Thoracic aorta (tissue), 2 donors: ENCODE measurements around the gene RCAN1. TPM values are rescaled to one million over a fixed set of nuclear protein-coding genes. Genes with fewer than 3 reads are reported as not detected.
A peak's percentile ranks its signal among the peaks of the same experiment; 100 is the strongest.

Experiments
- ATAC-seq: fragments of 150-250 bp; one replicate; pipeline ENCODE4 v1.8.0; 2017; ENCODE audit warnings: low read depth; ENCODE audit not compliant: insufficient number of reproducible peaks, low FRiP score
- DNase-seq: peaks from one replicate; pipeline ENCODE4 v3.0.0-alpha.2; 2020; ENCODE audit warnings: low spot score
- H3K27ac ChIP-seq, 2 donors: fragments of 200-600 bp; sonication (generic); 1 replicate in 1 of 2; 2 replicates in 1 of 2; pipeline ENCODE4 v1.5.1; 2016; ENCODE audit warnings: mild to moderate bottlenecking in 2 of 2, moderate library complexity in 2 of 2
- H3K27me3 ChIP-seq: fragments of 200-600 bp; sonication (generic); replicated peaks from 2 replicates; pipeline ENCODE4 v1.6.0; 2016; ENCODE audit warnings: mild to moderate bottlenecking; ENCODE audit not compliant: insufficient read depth
- H3K36me3 ChIP-seq: fragments of 200-600 bp; sonication (generic); one replicate; pipeline ENCODE4 v1.5.1; 2016
- H3K4me1 ChIP-seq, 2 donors: fragments of 200-600 bp; sonication (generic); 1 replicate in 1 of 2; 2 replicates in 1 of 2; pipeline versions ENCODE4 v1.5.1 to v1.6.0; 2016; ENCODE audit warnings: low read depth in 2 of 2, mild to moderate bottlenecking in 1 of 2; ENCODE audit not compliant: control insufficient read depth in 1 of 2
- H3K4me3 ChIP-seq: fragments of 200-600 bp; sonication (generic); 2 replicates; pipeline ENCODE4 v1.5.1; 2016; ENCODE audit warnings: mild to moderate bottlenecking
- H3K9me3 ChIP-seq: fragments of 200-600 bp; sonication (generic); 2 replicates; pipeline ENCODE4 v1.5.1; 2016
- total RNA-seq, 2 donors: library from RNA; depleted of rRNA; stranded (reverse); fragments of >200 nt; gene quantifications; one replicate each; pipeline versions ENCODE4 v1.1.0 to v1.2.3, GENCODE V29; 2016
- TF ChIP-seq, protein P1 (sequence below): fragments of 200-600 bp; sonication (generic); IDR thresholded peaks from one replicate; pipeline ENCODE4 v1.5.1; 2019; ENCODE audit warnings: antibody characterized with exemption

RCAN1 gene
- total RNA-seq, 2 donors from 2014 or later, result 39.3 to 45.2 TPM

DNA sequence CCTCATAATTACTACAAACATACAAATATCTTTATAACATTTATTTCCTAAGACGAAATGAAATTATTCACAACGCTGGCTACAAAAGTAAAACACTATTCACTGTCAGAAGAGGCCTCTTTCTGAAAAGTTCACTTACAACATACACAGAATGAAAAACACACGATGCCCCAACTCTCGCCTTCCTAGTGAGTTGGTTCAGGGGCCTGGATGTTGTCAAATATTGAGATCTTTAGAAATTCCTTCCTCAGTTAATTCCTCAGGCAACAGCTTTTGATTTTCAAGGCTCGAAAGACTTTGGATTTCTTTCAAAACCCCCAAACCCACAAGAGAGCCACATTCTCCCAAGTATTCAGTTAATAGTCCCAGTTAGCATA, 88.7 kb downstream of the RCAN1 start:
- Histone ChIP-seq H3K4me3 (peak overlapping the region; percentile 70), H3K9me3 (no peaks in the 10 kb centered on the region), H3K27ac (peak overlapping the region; percentile 92 to 96), H3K36me3 (peaks cover 6% of the 10 kb centered on the region), H3K27me3 (no peaks in the 10 kb centered on the region), H3K4me1 (peaks cover 19 to 62% of the 10 kb centered on the region in 2 donors)
- DNase-seq (no peak), ATAC-seq (no peak)
- TF ChIP-seq, protein P1, sequence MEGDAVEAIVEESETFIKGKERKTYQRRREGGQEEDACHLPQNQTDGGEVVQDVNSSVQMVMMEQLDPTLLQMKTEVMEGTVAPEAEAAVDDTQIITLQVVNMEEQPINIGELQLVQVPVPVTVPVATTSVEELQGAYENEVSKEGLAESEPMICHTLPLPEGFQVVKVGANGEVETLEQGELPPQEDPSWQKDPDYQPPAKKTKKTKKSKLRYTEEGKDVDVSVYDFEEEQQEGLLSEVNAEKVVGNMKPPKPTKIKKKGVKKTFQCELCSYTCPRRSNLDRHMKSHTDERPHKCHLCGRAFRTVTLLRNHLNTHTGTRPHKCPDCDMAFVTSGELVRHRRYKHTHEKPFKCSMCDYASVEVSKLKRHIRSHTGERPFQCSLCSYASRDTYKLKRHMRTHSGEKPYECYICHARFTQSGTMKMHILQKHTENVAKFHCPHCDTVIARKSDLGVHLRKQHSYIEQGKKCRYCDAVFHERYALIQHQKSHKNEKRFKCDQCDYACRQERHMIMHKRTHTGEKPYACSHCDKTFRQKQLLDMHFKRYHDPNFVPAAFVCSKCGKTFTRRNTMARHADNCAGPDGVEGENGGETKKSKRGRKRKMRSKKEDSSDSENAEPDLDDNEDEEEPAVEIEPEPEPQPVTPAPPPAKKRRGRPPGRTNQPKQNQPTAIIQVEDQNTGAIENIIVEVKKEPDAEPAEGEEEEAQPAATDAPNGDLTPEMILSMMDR, result no peak

DNA sequence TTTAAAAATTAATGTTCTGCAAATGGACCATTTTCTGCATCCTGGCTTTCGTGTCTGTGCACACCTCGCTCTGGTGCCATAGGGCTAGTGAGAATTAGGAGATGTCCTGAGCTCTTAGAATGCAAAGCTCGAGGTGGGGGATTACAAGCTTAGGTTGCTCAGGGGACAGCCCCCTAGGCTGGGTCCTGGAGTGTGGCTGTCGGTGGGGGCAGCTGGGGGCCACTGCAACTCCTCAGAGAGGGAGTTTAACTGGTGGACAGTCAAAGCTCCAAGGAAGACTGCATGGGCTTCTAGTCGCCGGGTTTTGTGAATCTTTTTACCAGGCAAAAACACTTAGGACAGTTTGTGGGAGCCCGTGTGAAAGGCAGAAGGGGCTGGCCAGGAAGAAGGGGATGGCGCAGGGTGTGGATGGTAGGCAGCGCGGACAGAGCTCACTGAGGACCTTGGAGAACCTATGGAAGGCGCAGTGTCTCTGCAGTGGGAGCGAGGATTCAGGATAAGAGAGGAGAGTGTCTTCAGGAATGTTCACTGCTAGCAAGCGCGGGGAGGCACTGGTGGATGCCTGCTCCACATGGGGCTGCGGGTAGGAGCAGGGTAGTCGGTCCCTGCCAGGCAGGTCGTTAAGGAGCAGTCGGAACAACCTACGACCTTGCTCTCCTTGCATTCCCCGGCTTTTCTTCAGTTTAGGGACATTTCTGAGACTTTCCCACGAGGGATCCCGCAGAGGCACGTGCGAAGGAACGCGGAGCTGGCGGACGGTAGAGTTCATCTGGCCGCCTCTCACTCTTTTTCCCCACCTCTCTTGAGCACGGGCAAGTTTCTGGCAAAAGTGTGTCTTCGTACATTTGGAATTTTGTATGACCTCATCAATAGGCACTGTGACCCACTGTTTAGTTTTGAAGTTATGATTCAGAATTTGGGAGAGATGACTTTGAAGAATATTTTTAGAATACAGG, 90.0 kb downstream of the RCAN1 start:
- H3K4me1 ChIP-seq, result peaks cover 22 to 70% of the 10 kb centered on the region in 2 donors
- peak overlapping the region; percentile 92 to 96 for H3K27ac ChIP-seq
- DNase-seq, result no peak
- H3K36me3 ChIP-seq, result peaks cover 10% of the 10 kb centered on the region
- no peaks in the 10 kb centered on the region for H3K27me3 ChIP-seq
- peak; percentile 39 for ATAC-seq
- peak overlapping the region; percentile 70 for H3K4me3 ChIP-seq
- H3K9me3 ChIP-seq, result no peaks in the 10 kb centered on the region
- TF ChIP-seq, protein P1, result no peak

DNA sequence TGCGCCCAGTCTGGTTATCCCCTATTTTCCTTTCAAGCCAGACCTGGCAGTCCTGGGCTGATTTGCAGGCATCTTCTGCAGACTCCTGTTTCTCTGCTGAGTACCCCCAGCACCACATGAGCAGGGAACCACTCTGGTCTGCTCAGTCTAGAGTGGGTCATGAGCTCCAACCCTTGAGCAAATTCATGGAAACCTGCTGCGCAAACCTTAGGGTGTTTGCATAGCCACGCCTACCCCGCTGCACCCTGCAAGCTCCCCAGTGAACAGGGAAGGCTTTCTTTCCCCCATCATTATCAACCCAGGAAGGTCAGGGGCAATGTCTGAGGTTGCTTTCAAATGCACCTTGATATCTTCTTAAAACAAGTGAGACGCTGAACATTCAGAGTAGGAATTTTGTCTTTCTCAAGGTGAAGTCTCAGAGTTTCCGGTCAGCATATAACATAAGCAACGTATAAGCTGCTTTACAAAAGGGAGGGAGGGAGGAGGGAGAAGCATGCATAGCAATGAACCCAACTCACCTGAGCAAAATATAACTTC, 91.8 kb downstream of the RCAN1 start:
- Histone ChIP-seq H3K36me3 (peaks cover 10% of the 10 kb centered on the region), H3K27ac (peak overlapping the region in 1 of 2 donors; percentile 41), H3K4me3 (no peak overlapping the region), H3K4me1 (peaks cover 25 to 80% of the 10 kb centered on the region in 2 donors), H3K9me3 (no peaks in the 10 kb centered on the region), H3K27me3 (no peaks in the 10 kb centered on the region)
- DNase-seq (no peak), ATAC-seq (no peak)
- TF ChIP-seq, protein P1, result no peak

GRCh38 chr21:34522284-34522683, 92.6 kb downstream of the RCAN1 start:
- Histone ChIP-seq H3K36me3 (peaks cover 14% of the 10 kb centered on the region), H3K9me3 (no peaks in the 10 kb centered on the region), H3K4me1 (peaks cover 20 to 74% of the 10 kb centered on the region in 2 donors), H3K4me3 (no peak overlapping the region), H3K27ac (no peak overlapping the region), H3K27me3 (no peaks in the 10 kb centered on the region)
- ATAC-seq (no peak), DNase-seq (no peak)
- TF ChIP-seq, protein P1, result no peak

DNA sequence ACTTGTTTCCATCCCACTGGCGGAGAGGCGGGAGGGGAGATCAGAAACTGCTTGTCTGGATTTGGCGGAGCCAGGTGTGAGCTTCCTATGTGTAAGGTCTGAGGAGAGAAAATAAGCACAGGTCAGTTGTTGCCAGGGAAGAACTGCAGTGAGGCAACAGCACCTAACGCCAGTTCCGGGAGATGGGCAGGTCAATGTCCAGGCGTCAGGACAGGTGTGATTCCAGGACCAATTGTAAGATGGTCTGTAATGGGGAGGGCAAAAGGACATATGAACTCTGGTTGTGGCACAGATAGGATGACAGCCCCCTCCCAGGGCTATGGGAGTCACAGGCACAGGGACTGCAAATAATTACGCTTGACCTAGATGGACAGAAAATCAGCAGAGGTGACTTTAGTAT, 93.4 kb downstream of the RCAN1 start:
- no peaks in the 10 kb centered on the region for H3K9me3 ChIP-seq
- no peak overlapping the region for H3K4me3 ChIP-seq
- H3K4me1 ChIP-seq, result peaks cover 18 to 72% of the 10 kb centered on the region in 2 donors
- ATAC-seq (no peak), DNase-seq (no peak)
- H3K27me3 ChIP-seq, result no peaks in the 10 kb centered on the region
- H3K36me3 ChIP-seq, result peaks cover 16% of the 10 kb centered on the region
- peak overlapping the region in 1 of 2 donors; percentile 30 for H3K27ac ChIP-seq
- TF ChIP-seq, protein P1, result no peak
